Right renal cortex interstitium (tissue), 3 donors: Measurements from ENCODE around the gene OR52A5. TPM values are rescaled to one million over a fixed set of nuclear protein-coding genes. Genes with fewer than 3 reads are reported as not detected.

Source experiments
- DNase-seq, 3 donors: peaks; one replicate each; pipeline ENCODE4 v3.0.0-alpha.2; 2013; ENCODE audit warnings: low read depth in 3 of 3, low spot score in 2 of 3
- polyA plus RNA-seq, 3 donors: library from polyadenylated mRNA; unstranded; fragments of 120-200 nt; gene quantifications; one replicate each; pipeline ENCODE4 v1.2.1, GENCODE V29; 2013; ENCODE audit not compliant: insufficient read length in 3 of 3

Gene OR52A5
- polyA plus RNA-seq, 3 donors, result not detected

DNA sequence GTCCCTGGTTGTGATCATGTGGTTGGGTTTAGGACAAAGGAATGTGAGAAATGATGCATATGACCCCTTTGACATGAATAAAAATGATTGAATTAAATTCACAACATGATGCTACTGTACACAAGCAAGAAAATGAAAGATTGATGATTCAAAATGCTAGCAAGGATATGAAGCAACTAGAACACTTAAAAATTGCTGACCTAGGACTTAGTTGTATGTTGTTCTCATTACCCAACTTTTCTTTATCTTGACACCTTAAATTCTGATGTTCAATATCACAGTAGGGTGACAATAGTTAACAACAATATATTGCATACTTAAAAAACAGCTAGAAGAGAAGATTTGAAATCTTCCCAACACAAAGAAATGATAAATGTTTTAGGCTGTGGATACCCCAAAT is 20.6 kb downstream of the OR52A5 start:
- DNase-seq, result no peak

- no peak for DNase-seq
Observed at GRCh38 chr11:5115339-5115738, 22.8 kb downstream of the OR52A5 start.

DNA sequence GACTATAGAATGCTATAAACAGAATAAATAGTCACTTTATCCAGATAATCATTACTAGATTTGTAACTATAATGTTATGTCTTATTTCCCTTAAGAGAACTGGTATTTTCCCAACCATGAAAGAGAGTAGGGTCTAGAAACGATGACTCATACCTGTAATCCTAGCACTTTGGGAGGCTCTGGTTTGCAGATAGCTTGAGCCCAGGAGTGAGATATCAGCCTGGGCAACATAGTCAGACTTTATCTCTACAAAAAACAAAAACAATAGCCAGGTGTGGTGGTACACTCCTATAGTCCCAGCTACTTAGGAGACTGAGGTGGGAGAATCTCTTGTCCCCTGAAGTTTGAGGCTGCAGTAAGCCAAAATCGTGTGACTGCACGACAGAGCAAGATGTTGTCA is 30.9 kb downstream of the OR52A5 start:
- no peak for DNase-seq

- no peak for DNase-seq
Observed at GRCh38 chr11:5103066-5103465, 35.1 kb downstream of the OR52A5 start.

- no peak for DNase-seq
Observed at GRCh38 chr11:5102246-5102645, 35.9 kb downstream of the OR52A5 start.

DNA sequence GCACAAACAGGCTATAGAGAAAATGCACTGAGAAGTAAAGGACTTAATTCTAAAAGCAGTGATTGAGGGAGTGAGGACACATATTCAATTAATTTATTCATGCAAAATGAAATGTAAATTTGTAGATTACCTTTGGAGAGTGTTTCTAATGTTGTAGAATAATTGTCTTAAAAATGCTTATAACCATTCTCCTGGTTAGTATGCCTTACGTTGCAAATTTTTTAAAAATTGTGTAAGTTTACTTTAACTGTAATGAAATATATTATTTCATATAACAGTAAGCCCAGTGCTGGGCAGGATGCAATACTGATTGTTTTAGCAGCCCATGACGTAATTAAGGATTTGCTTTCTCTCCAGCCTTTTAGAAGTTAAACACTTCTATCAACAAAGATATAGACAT is 42.1 kb downstream of the OR52A5 start:
- no peak for DNase-seq

GRCh38 chr11:5092821-5093585 is 45.2 kb downstream of the OR52A5 start:
- DNase-seq, result no peak

DNA sequence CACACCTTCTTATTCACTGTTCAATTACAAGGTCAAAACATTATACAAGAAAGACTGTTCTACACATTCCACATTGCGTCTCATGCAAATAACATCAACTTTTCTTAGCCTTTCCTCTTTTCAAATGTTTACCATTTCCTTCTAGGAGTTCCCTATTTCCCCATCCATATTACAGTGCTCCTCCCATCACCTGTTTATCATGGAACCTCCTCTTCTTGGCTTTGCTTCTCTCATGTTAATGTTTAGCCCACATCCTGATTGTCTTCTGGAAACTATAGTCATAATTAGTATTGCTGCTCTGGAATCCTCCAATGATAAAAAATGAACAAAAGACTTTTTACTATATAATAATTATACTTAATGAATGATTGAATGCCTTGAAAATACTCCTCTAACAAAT is 47.5 kb downstream of the OR52A5 start:
- no peak for DNase-seq

DNA sequence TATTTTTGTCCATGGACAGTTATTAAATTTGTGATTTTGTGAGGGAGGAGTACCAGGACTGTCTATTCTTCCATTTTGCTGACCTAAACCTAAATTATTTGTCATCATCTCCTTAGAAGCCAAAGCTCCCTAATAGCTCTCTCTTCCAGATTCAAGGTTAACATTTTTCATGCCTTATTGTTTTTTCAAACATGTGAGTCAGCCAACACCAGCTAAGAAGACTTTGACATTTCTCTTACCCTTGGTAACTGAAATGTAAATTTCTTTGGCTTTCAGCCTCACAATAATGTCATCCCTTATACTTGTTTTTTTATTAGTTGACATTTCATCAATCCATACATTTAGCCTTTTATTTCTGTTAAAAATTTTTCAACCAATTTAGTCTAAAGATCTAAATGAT is 49.6 kb downstream of the OR52A5 start:
- DNase-seq, result no peak

DNA sequence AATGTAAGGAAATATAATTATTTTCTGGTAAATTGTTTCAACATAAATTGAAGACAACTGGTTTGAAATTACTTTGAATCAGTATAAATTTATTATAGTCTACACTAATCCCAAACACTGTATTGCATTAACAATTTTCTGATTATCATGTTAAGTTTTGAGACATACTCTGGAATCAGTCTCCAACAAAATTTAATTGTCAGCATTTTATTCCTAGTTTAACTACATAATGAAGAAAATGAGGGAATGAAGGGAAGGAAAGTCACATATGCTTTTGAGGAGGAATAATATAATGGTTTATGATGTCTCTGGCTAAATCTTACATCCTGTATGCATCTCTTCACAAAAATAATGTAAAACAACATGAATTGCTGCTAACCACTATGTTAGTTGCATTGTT is 54.6 kb downstream of the OR52A5 start:
- no peak for DNase-seq

GRCh38 chr11:5081405-5081804 is 56.8 kb downstream of the OR52A5 start:
- no peak for DNase-seq

Other genes with a start within 250 kb of the OR52A5 start
- not detected for gene OR51A7, start 234.6 kb downstream of the OR52A5 start, polyA plus RNA-seq
- gene OR51G2, start 219.0 kb downstream of the OR52A5 start, polyA plus RNA-seq, result not detected
- gene OR51G1, start 214.0 kb downstream of the OR52A5 start, polyA plus RNA-seq, result not detected
- not detected for gene OR51A4, start 190.8 kb downstream of the OR52A5 start, polyA plus RNA-seq
- gene OR51A2, start 182.6 kb downstream of the OR52A5 start, polyA plus RNA-seq, result not detected
- under 1 TPM in 2 of 3 donors, not detected in 1; 0.08 TPM for gene OR51L1, start 143.5 kb downstream of the OR52A5 start, polyA plus RNA-seq
- gene OR52J3, start 91.8 kb downstream of the OR52A5 start, polyA plus RNA-seq, result not detected
- not detected for gene OR52E2, start 78.7 kb downstream of the OR52A5 start, polyA plus RNA-seq
- gene OR52E1, start 68.8 kb downstream of the OR52A5 start, polyA plus RNA-seq, result not detected
- under 1 TPM in 1 of 3 donors, not detected in 2; 0.03 TPM for gene OR52A1, start 16.4 kb upstream of the OR52A5 start, polyA plus RNA-seq
- not detected for gene OR51V1, start 62.3 kb upstream of the OR52A5 start, polyA plus RNA-seq
- gene HBB, start 88.7 kb upstream of the OR52A5 start, polyA plus RNA-seq, result 100 to 1,000 TPM; 146 to 221 (median 152) TPM
- 1 to 10 TPM; 1.9 to 2.2 (median 2.1) TPM for gene HBD, start 96.1 kb upstream of the OR52A5 start, polyA plus RNA-seq
- gene HBG1, start 111.5 kb upstream of the OR52A5 start, polyA plus RNA-seq, result 1 to 10 TPM; 3.5 to 6.3 (median 5.8) TPM
- gene HBG2, start 116.4 kb upstream of the OR52A5 start, polyA plus RNA-seq, result 1,000 to 10,000 TPM; 2,105 to 2,538 (median 2,461) TPM
- 10 to 100 TPM in 1 of 3 donors, 1 to 10 TPM in 2; 7.4 to 13.8 (median 8.1) TPM for gene HBE1, start 131.6 kb upstream of the OR52A5 start, polyA plus RNA-seq
- gene OR51B4, start 163.6 kb upstream of the OR52A5 start, polyA plus RNA-seq, result under 1 TPM in 1 of 3 donors, not detected in 2; 0.22 TPM
- not detected for gene OR51B2, start 185.9 kb upstream of the OR52A5 start, polyA plus RNA-seq
- gene OR51B5, start 205.2 kb upstream of the OR52A5 start, polyA plus RNA-seq, result under 1 TPM; 0.14 to 0.49 (median 0.14) TPM
- not detected for gene OR51B6, start 213.2 kb upstream of the OR52A5 start, polyA plus RNA-seq
- not detected for gene OR51M1, start 245.5 kb upstream of the OR52A5 start, polyA plus RNA-seq